Omental fat pad (tissue), 4 donors: ENCODE data around the gene NSL1. TPM values are rescaled to one million over a fixed set of nuclear protein-coding genes. Genes with fewer than 3 reads are reported as not detected.
"Not testable (repeated sequence)": the region's sequence is repeated elsewhere in the genome, so short reads cannot be mapped to it uniquely, and the experiment has no call there.

Experiments
- ATAC-seq: fragments of 150-250 bp; one replicate; pipeline ENCODE4 v1.9.1; 2016; ENCODE audit warnings: mild to moderate bottlenecking, moderate library complexity; ENCODE audit not compliant: low FRiP score
- DNase-seq: peaks from one replicate; pipeline ENCODE4 v3.0.0-alpha.2; 2019; ENCODE audit warnings: low spot score
- CTCF ChIP-seq, 3 donors: fragments of 450-650 bp; IDR thresholded peaks; one replicate each; pipeline ENCODE4 v1.5.1; 2016 to 2017; ENCODE audit warnings: antibody characterized with exemption in 3 of 3, mild to moderate bottlenecking in 3 of 3, moderate library complexity in 2 of 3
- total RNA-seq, 4 donors: library from RNA; depleted of rRNA; stranded (reverse); fragments of >200 nt; gene quantifications; one replicate each; pipeline ENCODE4 v1.1.0, GENCODE V29; 2016

NSL1 gene
- 10 to 100 TPM; 17.8 to 32.2 (median 27.3) TPM for total RNA-seq

GRCh38 chr1:212791676-212792395, at the start of gene NSL1, which contains the start of gene TATDN3:
Gene NSL1 (minus strand): TSS chr1:212791777. CDS start chr1:212791763, 14 bp downstream.
Gene TATDN3 (plus strand): TSS chr1:212791894. CDS start chr1:212791922, 28 bp downstream.
- no peak for TF ChIP-seq CTCF (IDR thresholded peaks at IDR 0.05)
- peak; percentile 99 for ATAC-seq
- DNase-seq, result peak; percentile 71

- no peak for TF ChIP-seq CTCF (IDR thresholded peaks at IDR 0.05)
- ATAC-seq (no peak), DNase-seq (no peak)
These were observed 46.6 kb upstream of the NSL1 start for GRCh38 chr1:212838145-212838544.

- ATAC-seq, DNase-seq: not testable (repeated sequence)
These were observed 41.9 kb upstream of the NSL1 start for GRCh38 chr1:212833211-212834207.

DNA sequence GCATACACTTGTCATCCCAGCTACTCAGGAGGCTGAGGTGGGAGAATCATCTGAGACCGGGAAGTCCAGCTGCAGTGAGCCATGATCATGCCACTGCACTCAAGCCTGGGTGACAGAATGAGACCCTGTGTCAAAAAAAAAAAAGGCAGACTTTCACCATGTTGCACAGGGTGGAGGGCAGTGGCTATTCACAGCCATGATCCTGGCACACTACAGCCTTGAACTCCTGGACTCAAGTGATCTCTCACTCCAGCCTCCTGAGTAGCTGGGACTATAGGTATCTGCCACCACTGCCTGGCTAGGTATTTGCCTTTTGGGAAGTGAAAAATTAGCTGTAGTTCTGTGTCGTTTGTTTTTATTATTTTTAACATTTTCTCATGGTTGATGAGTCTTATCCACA, 36.8 kb upstream of the NSL1 start:
- no peak for TF ChIP-seq CTCF (IDR thresholded peaks at IDR 0.05)
- ATAC-seq (no peak), DNase-seq (no peak)

DNA sequence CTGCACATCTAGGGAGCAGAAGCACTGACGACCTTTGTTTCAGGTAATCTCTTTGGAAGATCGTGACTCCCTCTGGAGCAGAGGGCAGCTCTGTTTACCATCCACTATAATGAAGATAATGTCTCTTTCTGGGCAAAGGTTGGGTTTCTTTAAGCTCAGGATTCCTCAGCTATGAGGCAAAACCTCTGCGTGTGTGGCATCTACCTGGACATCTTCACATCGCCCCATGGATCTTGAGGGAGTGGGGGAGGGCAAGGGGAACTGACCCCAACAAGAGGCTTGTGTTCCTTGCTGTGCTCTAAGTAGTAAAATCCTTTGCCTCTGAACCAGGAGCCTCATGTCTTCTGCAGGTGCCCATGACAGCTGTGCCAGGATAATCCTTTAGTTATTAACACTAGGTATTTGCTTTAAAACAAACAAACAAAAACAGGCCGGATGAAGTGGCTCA, 36.3 kb upstream of the NSL1 start:
- DNase-seq (no peak), ATAC-seq (no peak)
- no peak for TF ChIP-seq CTCF (IDR thresholded peaks at IDR 0.05)

DNA sequence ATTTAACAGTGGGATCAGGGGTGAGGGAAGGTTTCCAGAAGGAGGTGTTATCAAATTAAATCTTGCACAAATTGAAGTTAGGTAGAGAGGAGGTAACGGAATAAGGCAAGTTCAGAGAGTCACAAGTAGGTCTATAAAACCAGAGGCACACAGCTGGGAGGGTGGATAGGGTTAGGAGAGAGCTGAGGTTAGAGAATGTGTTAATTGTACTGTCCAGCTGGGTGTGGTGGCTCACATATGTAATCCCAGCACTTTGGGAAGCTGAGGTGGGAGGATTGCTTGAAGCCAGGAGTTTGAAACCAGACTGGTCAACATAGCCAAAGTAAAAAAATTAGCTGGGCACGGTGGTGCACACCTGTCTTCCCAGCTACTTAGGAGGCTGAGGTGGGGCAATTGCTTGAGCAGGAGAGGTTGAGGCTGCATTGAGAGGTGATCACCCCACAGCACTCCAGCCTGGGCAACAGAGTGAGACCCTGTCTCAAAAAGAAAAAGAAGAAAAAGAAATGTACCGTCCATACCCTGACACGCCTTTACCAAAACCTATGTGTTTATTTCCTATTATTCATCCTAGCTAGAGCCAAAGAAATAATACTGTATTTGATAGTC, 35.7 kb upstream of the NSL1 start:
- TF ChIP-seq CTCF (IDR thresholded peaks at IDR 0.05), result no peak
- no peak for ATAC-seq

More for the DNA sequence above, 35.7 kb upstream of the NSL1 start:
- no peak for DNase-seq
